ENCODE data around the gene KRT84.

KRT84 gene

GRCh38 chr12:52338241-52338960 lies 47.1 kb downstream of the KRT84 start:
- Histone ChIP-seq H3K4me1 (ENCODE audit: insufficient read depth, low read length) (no peaks in the 10 kb centered on the region), H3K36me3 (ENCODE audit: insufficient read depth, low read length) (no peaks in the 10 kb centered on the region), H3K9ac (ENCODE audit: low read depth, low read length) (no peak overlapping the region), H3K9me3 (ENCODE audit: control insufficient read depth, insufficient read depth, low read length) (no peaks in the 10 kb centered on the region)

GRCh38 chr12:52337054-52337453 lies 48.4 kb downstream of the KRT84 start:
- no peaks in the 10 kb centered on the region for H3K4me1 ChIP-seq (ENCODE audit: insufficient read depth, low read length)
- no peaks in the 10 kb centered on the region for H3K36me3 ChIP-seq (ENCODE audit: insufficient read depth, low read length)
- no peaks in the 10 kb centered on the region for H3K9me3 ChIP-seq (ENCODE audit: control insufficient read depth, insufficient read depth, low read length)
- H3K9ac ChIP-seq (ENCODE audit: low read depth, low read length) = no peak overlapping the region

GRCh38 chr12:52336641-52337040 lies 48.8 kb downstream of the KRT84 start:
- no peaks in the 10 kb centered on the region for H3K36me3 ChIP-seq (ENCODE audit: insufficient read depth, low read length)
- no peak overlapping the region for H3K9ac ChIP-seq (ENCODE audit: low read depth, low read length)
- H3K4me1 ChIP-seq (ENCODE audit: insufficient read depth, low read length) = no peaks in the 10 kb centered on the region
- no peaks in the 10 kb centered on the region for H3K9me3 ChIP-seq (ENCODE audit: control insufficient read depth, insufficient read depth, low read length)

- Histone ChIP-seq H3K36me3 (ENCODE audit: insufficient read depth, low read length) (no peaks in the 10 kb centered on the region), H3K9me3 (ENCODE audit: control insufficient read depth, insufficient read depth, low read length) (no peaks in the 10 kb centered on the region), H3K9ac (ENCODE audit: low read depth, low read length) (no peak overlapping the region), H3K4me1 (ENCODE audit: insufficient read depth, low read length) (no peaks in the 10 kb centered on the region)
These were observed 49.7 kb downstream of the KRT84 start for GRCh38 chr12:52335598-52336262.

GRCh38 chr12:52334185-52334584 lies 51.3 kb downstream of the KRT84 start:
- H3K36me3 ChIP-seq (ENCODE audit: insufficient read depth, low read length) = no peaks in the 10 kb centered on the region

GRCh38 chr12:52333321-52333720 lies 52.1 kb downstream of the KRT84 start:
- no peaks in the 10 kb centered on the region for H3K36me3 ChIP-seq (ENCODE audit: insufficient read depth, low read length)
- H3K4me1 ChIP-seq (ENCODE audit: insufficient read depth, low read length) = no peaks in the 10 kb centered on the region
- no peaks in the 10 kb centered on the region for H3K9me3 ChIP-seq (ENCODE audit: control insufficient read depth, insufficient read depth, low read length)
- no peak overlapping the region for H3K9ac ChIP-seq (ENCODE audit: low read depth, low read length)

More at GRCh38 chr12:52334185-52334584, 51.3 kb downstream of the KRT84 start:
- Histone ChIP-seq H3K9me3 (ENCODE audit: control insufficient read depth, insufficient read depth, low read length) (no peaks in the 10 kb centered on the region), H3K4me1 (ENCODE audit: insufficient read depth, low read length) (no peaks in the 10 kb centered on the region), H3K9ac (ENCODE audit: low read depth, low read length) (no peak overlapping the region)

- Histone ChIP-seq H3K36me3 (ENCODE audit: insufficient read depth, low read length) (no peaks in the 10 kb centered on the region), H3K4me1 (ENCODE audit: insufficient read depth, low read length) (no peaks in the 10 kb centered on the region), H3K9me3 (ENCODE audit: control insufficient read depth, insufficient read depth, low read length) (no peaks in the 10 kb centered on the region), H3K9ac (ENCODE audit: low read depth, low read length) (no peak overlapping the region)
These were observed 53.1 kb downstream of the KRT84 start for GRCh38 chr12:52332381-52332780.

GRCh38 chr12:52331833-52332232 lies 53.6 kb downstream of the KRT84 start:
- no peak overlapping the region for H3K9ac ChIP-seq (ENCODE audit: low read depth, low read length)
- no peaks in the 10 kb centered on the region for H3K36me3 ChIP-seq (ENCODE audit: insufficient read depth, low read length)
- no peaks in the 10 kb centered on the region for H3K9me3 ChIP-seq (ENCODE audit: control insufficient read depth, insufficient read depth, low read length)
- no peaks in the 10 kb centered on the region for H3K4me1 ChIP-seq (ENCODE audit: insufficient read depth, low read length)

- Histone ChIP-seq H3K4me1 (ENCODE audit: insufficient read depth, low read length) (no peaks in the 10 kb centered on the region), H3K9me3 (ENCODE audit: control insufficient read depth, insufficient read depth, low read length) (no peaks in the 10 kb centered on the region), H3K36me3 (ENCODE audit: insufficient read depth, low read length) (no peaks in the 10 kb centered on the region), H3K9ac (ENCODE audit: low read depth, low read length) (no peak overlapping the region)
These were observed 54.4 kb downstream of the KRT84 start for GRCh38 chr12:52331039-52331438.

GRCh38 chr12:52327830-52328500 lies 57.5 kb downstream of the KRT84 start:
- Histone ChIP-seq H3K4me1 (ENCODE audit: insufficient read depth, low read length) (no peaks in the 10 kb centered on the region), H3K36me3 (ENCODE audit: insufficient read depth, low read length) (no peaks in the 10 kb centered on the region), H3K9me3 (ENCODE audit: control insufficient read depth, insufficient read depth, low read length) (no peaks in the 10 kb centered on the region), H3K9ac (ENCODE audit: low read depth, low read length) (no peak overlapping the region)
